ENCODE results near the gene PPP2CA. TPM values are rescaled to one million over a fixed set of nuclear protein-coding genes. Genes with fewer than 3 reads are reported as not detected.
A peak's percentile ranks its signal among the peaks of the same experiment; 100 is the strongest.

PPP2CA gene
- total and polyA plus RNA-seq, 2 experiments from 2014 or later: 195 to 249 TPM

GRCh38 chr5:134242146-134242545 lies 16.3 kb upstream of the PPP2CA start:
- Histone ChIP-seq H3K4me3 (no peak overlapping the region), H3K27ac (peak overlapping the region; percentile 64), H3K9me2 (replicated peaks; ENCODE audit: insufficient read depth) (no peaks in the 10 kb centered on the region), H3K36me3 (replicated peaks; ENCODE audit: insufficient read depth, low read depth) (no peaks in the 10 kb centered on the region), H3K27me3 (no peaks in the 10 kb centered on the region), H3K79me2 (no peaks in the 10 kb centered on the region), H3K9me3 (ENCODE audit: low read depth) (no peaks in the 10 kb centered on the region), H3K4me1 (ENCODE audit: insufficient read depth) (peaks cover 20% of the 10 kb centered on the region), H4K20me1 (ENCODE audit: insufficient read depth, poor library complexity, severe bottlenecking) (no peaks in the 10 kb centered on the region), H2AFZ (no peak overlapping the region), H3K4me2 (no peak overlapping the region)
- WGBS (ENCODE audit: low lambda C conversion rate, missing lambda C conversion rate): 76% methylated on average over 5 of the region's 5 CpGs
- TF ChIP-seq EZH2phosphoT487 (IDR thresholded peaks at IDR 0.05; ENCODE audit: low read depth, severe bottlenecking, unreplicated experiment): no peak
- no peak for TF ChIP-seq CTCF (IDR thresholded peaks at IDR 0.05; ENCODE audit: poor library complexity)
- TF ChIP-seq EZH2 (IDR thresholded peaks at IDR 0.05; ENCODE audit: borderline replicate concordance): no peak
- DNase-seq (ENCODE audit: low spot score): peak; percentile 63

GRCh38 chr5:134240421-134240962 lies 14.6 kb upstream of the PPP2CA start:
- no peaks in the 10 kb centered on the region for H3K27me3 ChIP-seq
- no peak for TF ChIP-seq EZH2 (IDR thresholded peaks at IDR 0.05; ENCODE audit: borderline replicate concordance)
- TF ChIP-seq EZH2phosphoT487 (IDR thresholded peaks at IDR 0.05; ENCODE audit: low read depth, severe bottlenecking, unreplicated experiment): no peak
- no peak for TF ChIP-seq CTCF (IDR thresholded peaks at IDR 0.05; ENCODE audit: poor library complexity)
- WGBS (ENCODE audit: low lambda C conversion rate, missing lambda C conversion rate): 15% methylated on average over 7 of the region's 7 CpGs
- peak overlapping the region; percentile 65 for H3K4me2 ChIP-seq
- peaks cover 20% of the 10 kb centered on the region for H3K4me1 ChIP-seq (ENCODE audit: insufficient read depth)
- peak overlapping the region; percentile 51 for H3K27ac ChIP-seq
- H3K9me3 ChIP-seq (ENCODE audit: low read depth): no peaks in the 10 kb centered on the region
- H3K9me2 ChIP-seq (replicated peaks; ENCODE audit: insufficient read depth): no peaks in the 10 kb centered on the region
- peak; percentile 72 for DNase-seq (ENCODE audit: low spot score)
- no peaks in the 10 kb centered on the region for H3K79me2 ChIP-seq
- no peaks in the 10 kb centered on the region for H3K36me3 ChIP-seq (replicated peaks; ENCODE audit: insufficient read depth, low read depth)
- peak overlapping the region; percentile 16 for H2AFZ ChIP-seq
- no peak overlapping the region for H3K4me3 ChIP-seq
- no peaks in the 10 kb centered on the region for H4K20me1 ChIP-seq (ENCODE audit: insufficient read depth, poor library complexity, severe bottlenecking)

- Histone ChIP-seq H3K79me2 (no peaks in the 10 kb centered on the region), H3K9me2 (replicated peaks; ENCODE audit: insufficient read depth) (no peaks in the 10 kb centered on the region), H3K4me3 (no peak overlapping the region), H3K4me2 (no peak overlapping the region), H2AFZ (no peak overlapping the region), H3K4me1 (ENCODE audit: insufficient read depth) (peaks cover 13% of the 10 kb centered on the region), H3K36me3 (replicated peaks; ENCODE audit: insufficient read depth, low read depth) (no peaks in the 10 kb centered on the region), H3K27ac (no peak overlapping the region), H3K9me3 (ENCODE audit: low read depth) (no peaks in the 10 kb centered on the region), H3K27me3 (no peaks in the 10 kb centered on the region), H4K20me1 (ENCODE audit: insufficient read depth, poor library complexity, severe bottlenecking) (no peaks in the 10 kb centered on the region)
- 84% methylated on average over 6 of the region's 6 CpGs for WGBS (ENCODE audit: low lambda C conversion rate, missing lambda C conversion rate)
- TF ChIP-seq EZH2phosphoT487 (IDR thresholded peaks at IDR 0.05; ENCODE audit: low read depth, severe bottlenecking, unreplicated experiment): no peak
- no peak for TF ChIP-seq EZH2 (IDR thresholded peaks at IDR 0.05; ENCODE audit: borderline replicate concordance)
- no peak for TF ChIP-seq CTCF (IDR thresholded peaks at IDR 0.05; ENCODE audit: poor library complexity)
- no peak for DNase-seq (ENCODE audit: low spot score)
Measured at GRCh38 chr5:134236820-134237219, 10.9 kb upstream of the PPP2CA start.

Measured in hepatocyte (in vitro differentiated cells).